ENCODE data around the gene DIO3.

Gene DIO3

DNA sequence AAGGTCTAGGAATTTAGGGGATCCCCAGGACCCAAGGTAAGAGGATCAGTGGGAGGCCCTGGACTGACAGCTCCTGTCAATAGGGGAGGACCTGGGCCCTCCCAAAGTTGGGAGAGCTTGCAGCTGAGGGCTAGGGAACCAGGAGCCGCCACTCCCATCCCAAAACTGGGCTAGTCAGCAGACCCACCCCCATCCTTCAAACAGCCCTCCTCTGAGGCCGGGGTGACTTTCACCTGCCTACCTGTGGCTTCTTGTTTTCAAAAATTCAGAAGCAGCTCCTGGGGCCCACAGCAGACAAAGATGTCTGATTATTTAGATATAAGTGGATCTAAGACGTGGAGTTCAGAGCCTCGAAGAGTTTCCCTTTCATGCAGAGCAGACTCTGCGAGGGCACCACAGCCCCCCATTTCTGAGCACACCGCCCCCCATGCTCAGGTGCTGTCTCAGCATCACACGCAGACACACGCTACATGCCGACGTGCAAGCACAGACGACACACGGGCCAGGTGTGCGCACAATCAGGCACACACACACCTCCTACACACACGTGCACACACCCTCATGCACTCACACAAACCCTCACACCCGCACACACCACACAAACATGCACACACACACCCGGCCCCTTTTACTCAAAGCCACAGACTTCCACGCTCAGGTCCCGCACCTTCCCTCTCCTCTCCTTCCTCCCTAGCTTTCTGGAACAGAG, 21.9 kb downstream of the DIO3 start:
- DNase-seq (ENCODE audit: low read depth in 3 of 3), result no peak

DNA sequence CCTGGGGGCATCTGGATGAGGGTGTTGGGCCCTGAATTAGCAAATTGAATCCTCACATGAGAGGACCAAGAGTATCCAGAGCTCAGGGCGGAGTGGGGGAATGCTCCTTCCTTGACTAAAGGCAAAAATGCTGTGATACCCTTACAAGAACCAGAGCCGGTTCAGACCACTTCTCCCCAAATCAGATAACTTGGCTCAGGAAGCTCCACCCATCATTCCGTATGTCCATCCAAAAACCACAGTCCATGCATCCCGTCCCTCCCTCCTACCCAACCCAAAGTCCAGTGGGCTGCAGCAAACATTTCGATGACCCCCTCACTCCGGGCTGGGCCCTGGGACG, 22.4 kb downstream of the DIO3 start:
- no peak for DNase-seq (ENCODE audit: low read depth in 3 of 3)

DNA sequence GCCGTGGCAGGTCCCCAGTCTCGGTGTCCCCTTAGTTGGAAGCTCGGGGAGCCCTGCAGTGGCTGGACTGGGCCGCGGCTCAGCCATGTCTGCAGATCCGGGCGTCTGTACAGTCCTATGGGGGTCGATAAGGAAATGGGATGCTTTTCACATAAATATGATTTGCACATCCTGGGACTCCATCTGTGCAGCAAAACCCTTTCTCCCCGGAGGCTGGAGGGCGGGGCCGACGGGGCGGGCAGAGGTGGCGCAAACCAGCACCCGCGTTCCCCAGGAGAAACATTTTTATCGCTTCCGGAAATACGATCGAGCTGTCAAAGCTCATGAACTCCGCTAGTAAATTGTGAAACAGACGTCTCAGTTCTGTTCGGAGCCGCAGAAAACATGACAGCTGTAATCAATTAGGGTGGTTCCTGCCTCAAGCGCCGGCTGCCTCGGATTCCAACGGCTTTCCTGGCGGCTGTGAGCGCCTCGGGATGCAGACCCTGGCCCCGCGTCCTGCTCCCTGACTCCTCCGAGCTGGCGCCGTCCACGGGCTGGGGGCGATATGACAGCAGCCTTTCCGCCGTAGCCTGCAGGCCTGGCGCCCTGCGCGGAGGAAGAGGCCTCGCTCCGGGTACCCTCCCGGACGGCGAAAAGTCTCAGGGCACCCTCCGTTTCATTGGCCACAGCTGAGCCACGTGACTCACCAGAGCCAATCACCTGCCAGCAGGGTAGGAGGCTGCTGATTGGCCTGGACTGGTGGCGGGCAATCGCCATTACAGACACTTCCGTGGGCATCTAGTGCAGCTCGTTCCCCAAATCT, 23.0 kb downstream of the DIO3 start:
- DNase-seq (ENCODE audit: low read depth in 3 of 3), result no peak

DNA sequence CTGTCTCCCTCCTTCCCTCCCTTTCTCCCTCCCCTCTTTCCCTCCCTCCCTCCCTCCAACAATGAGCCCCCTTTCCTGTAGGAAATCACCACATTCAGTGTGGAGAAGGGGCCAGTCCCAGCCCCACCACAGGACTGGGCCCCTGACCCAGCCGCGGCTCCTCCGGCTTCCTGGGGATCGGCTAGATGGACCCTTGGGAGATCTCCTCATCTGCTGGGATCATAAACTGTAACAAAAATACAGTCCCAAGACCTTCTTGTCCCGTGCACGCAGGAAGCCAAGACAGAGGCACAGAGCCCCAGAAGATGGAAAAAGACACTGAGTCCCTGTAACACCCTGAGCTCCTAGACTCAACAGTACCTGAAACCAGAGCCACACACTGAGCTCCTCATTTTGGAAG, 23.9 kb downstream of the DIO3 start:
- DNase-seq (ENCODE audit: low read depth in 3 of 3), result no peak

DNA sequence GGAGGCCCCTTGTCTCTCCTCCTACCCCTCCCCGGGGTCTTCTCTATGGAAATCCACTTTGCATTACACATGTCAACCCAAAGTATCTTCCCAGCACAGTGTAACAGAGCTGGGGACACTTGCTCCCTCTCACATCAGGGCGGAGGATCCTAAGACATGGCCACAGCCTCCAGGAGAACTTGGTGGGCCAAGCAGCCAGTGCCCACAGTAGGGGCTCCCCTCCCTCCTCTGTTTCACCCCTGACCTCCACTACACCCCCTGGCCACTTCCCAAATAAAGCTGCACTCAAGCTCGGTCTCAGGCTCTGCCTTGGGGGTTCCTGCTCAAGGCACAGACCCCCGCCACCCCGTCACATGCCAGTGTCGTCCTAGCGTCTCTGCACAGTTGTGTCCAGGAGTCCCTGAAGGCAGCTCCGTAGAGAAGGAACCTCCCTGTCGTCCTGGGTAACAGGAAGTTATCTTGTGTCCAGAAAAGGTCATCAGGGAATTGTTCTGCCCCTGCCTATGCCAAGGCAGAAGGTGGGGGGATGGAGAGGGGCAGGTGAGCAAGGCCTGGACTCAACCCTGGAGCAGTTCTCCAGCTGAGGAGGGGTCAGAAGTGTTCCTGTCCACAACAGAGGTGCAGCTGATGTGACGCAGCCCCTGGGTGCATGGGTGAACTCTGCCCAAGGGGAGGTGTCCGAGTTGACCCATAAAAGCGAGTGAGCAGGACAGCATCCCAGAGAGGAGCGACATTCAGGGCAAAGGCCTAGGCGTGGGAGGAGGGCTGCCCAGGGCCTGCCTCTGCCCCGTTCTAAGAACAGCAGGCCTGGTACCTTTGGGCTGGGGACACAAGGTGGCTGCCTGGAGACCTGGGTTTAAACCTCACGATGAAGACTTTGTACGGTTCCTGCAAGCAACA, 25.5 kb downstream of the DIO3 start:
- no peak for DNase-seq (ENCODE audit: low read depth in 3 of 3)

DNA sequence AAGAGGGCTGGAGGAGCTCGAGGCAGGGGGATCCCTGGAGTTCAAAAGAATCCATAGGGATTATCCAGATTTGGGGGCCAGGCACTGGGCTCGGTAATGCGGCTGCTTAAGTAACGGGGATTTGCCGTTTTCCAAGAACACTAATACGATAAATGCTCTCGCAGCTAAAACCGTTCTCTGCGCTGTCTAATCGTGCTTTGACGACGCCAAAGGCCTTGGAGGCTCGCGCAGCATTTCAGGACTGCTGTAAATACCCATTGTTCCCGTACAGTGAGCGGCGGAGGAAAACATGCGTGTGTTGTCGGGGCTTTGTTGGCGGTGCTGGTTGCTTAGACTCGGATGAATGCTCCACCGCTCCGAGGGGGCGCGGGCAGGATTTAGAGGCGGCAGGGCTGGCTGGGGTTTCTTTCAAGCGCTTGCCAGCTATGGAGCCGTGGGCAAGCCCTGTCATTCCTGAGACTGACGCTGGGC, 26.2 kb downstream of the DIO3 start:
- DNase-seq (ENCODE audit: low read depth in 3 of 3), result no peak

DNA sequence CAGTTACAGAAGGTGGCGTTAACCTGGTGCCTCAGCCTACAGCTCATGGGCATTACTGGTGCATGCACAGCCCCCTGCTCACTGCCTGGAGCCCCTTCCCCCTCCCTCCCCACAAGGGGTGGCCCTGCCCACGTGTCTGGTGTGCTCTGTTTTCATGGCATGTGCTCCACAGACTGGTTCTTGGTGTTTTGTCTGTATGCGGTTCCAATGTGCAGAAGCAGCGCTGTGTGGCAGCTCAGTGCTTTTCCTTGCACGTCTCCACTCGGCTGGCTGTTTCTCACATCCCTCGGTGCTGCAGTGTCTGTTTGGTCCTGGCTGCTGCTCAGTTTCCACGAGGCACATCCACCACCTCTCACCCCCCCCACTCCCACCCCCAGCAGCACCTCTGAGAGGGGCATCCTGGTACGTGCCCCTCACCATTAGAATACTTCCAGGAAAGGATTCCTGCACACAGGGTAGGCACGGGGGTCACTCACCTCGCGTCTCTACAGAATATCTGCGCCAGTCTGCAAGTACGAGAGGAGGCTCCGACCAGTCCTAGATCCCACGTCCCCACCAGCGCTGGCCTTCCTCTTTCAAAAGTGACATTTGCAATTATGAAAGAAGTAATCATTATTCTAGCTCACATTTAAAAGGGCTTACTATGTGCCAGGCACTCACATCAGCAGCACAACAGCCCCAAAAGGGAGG, 27.1 kb downstream of the DIO3 start:
- no peak for DNase-seq (ENCODE audit: low read depth in 3 of 3)

DNA sequence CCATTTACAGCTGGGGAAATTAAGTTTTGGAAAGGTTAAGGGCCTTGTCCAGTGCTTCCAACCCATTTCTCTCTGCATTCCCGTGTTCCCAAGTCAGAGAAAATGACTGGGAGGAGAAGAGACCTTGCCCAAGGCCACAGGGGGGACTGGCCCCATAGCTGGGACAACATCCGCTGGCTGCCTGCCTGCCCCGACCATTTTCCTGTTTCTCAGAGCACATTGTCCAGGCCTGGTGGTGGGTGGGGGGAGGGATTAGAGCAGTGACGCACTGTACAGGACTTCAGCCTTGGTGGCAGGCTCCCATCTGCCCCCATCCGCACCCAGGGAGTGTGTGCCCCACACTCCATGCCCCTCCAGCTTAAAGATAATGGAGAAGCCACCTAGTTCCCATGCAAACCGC, 27.7 kb downstream of the DIO3 start:
- DNase-seq (ENCODE audit: low read depth in 3 of 3), result no peak

DNA sequence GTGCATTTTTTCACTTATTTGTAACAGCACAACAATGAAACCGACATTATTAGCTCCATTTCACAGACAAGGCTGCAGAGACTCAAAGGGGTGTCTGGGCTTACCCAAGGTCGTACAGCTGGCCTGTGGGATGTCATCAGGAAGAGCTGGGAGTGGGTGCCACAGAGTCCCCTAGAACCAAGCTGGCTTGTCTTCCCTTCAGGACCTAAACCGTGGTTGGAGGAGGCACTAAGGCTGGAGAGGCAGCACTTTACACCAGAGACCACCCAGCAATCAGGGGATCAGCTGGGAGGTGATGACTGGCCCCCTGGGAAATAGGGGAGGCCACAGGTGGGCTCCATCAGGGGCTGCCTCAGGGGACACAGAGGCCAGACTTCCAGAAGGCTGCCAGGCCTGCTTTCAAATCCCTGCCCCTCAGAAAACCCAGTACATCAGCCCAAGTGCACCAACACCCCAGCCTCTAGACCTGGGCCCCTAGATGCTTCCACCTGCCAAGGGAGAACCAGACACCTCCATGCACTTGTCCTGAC, 28.3 kb downstream of the DIO3 start:
- DNase-seq (ENCODE audit: low read depth in 3 of 3), result no peak

DNA sequence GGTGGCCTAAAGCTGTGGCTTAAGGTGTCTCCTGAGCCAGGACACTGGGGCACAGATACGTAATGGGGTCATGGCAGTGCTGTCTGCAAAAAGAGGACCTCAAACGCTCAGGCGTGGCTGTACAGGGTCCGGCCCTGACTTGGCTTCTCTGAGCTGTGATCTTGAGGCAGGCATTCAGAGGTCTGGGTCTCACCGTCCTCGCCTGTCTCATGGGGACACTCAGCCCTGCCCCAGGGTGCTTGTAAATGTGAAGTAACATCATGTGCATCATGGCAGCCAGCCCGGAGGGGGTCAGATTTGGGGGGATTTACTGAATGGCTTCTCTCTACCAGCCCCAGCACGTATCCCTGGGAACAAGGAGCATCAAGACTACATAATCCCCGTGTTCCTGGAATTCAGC, 28.8 kb downstream of the DIO3 start:
- DNase-seq (ENCODE audit: low read depth in 3 of 3), result no peak

DNA sequence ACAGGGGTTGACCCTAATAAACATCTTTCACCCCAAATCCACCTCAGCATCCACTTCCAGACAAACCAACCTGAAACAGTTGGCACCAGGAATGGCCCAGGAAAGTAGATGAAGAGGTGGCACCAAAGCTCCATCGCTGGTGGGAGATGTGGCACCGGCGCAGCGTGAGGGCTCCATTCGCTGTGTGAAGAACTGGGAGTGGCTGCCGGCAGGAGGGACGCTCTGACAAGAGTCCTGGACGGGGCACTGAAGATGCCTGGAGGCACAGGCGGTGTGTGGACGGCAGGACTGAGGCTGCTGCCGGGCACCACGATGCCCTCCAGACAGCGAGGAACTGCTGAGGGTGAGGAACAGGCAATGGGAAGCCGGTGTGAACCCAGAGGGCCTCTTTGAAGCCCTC, 29.3 kb downstream of the DIO3 start:
- DNase-seq (ENCODE audit: low read depth in 3 of 3), result no peak

DNA sequence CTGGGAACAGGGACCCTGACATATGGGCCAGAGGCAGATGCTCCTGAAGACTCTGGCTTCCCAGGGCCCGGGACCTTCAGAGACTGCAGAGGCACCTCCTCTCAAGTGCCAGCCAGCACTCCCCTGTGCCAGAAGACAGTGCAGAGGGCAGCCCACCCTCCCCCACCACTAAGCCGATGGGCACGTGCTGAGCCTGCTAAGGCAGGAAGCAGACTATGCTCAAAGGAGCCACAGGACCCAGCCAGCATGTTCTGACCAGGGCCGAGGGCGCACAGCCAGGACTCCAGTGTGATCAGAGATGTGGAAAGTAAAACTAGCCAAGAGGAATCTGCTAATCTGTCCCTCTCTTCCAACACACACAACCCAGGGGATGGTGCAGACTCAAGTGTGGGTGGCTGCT, 29.8 kb downstream of the DIO3 start:
- DNase-seq (ENCODE audit: low read depth in 3 of 3), result no peak

DNA sequence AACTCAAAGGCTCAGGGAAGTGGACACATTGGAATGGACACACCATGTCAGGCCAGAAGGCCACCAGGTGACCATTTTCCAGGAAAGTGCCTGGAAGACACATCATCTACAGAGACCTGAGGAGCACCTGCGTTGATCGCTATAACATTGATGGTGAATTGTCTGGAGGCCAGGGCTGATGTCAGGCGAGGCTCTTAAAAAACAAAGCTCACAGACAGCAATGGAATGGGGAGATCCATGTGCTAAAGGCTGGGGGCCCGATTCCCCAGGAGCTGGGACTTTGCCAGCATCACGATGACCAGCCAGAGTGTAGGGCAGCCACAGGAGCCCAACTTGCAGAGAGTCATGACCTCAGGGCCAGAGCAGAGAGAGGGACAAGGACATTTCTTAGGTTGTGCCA, 30.3 kb downstream of the DIO3 start:
- no peak for DNase-seq (ENCODE audit: low read depth in 3 of 3)

DNA sequence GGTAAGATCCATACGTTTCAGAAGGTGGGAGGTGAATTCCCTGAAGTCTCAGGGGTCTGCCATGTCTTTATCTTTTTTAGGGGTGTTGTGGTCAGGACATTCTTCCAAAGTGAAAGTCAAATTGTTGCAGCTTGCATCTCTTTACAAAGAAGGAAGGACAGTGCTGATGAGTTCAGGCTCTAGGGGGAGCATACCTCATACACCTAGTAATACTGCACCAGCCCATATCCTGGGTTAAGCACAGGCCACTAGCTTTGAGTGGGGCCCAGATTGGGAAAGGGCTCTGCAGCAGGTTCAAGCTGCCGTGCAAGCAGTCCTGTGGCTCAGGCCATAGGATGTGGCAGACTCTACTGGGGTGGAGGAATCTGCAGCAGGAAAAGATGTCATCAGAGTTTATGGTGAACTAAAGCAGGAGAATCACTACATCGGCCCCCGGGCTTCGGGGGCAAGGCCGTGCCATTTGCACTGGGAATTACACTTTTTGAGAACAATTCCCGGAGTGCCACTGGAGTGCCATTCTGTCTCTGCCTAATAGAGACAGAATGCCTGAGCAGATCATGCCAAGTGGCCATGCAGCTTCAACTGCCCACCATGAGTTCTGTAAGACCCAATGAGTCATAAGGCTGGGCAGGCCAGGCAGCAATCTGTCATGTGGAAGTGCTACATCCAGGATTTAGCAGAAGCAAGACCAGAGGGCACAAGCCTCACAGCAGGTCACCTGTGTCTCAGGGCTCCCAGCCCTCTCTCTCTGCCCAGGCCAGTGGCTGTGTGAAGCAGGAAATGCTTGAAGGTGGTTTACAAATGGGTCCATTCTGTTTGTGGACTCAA, 32.3 kb downstream of the DIO3 start:
- no peak for DNase-seq (ENCODE audit: low read depth in 3 of 3)

DNA sequence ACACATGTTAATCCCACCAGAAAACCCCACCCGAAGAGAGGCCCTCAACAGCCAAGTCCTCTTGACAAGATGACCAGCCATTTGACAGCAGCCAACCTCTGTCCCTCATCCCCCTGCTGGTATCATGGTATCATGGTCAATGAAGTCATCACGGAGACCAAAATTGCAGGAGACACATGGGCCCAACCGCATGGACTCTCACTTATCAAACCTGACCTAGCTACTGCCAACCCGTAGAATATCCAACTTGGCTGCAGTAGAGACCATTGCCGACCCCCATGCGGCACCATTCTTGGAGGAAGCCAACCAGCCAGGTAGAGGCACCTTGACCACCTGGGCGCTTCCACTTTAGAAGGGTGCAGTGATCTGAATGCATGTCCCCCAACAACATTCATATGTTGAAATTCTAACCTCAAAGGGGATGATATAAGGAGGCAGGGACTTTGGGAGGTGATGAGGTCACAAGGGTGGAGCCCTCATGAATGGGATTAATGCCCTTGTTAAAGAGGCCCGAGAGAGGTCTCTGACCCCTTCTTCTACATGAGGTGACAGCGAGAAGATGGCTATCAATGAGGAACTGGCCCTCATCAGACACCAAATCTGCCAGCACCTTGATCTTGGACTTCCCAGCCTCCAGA, 33.3 kb downstream of the DIO3 start:
- DNase-seq (ENCODE audit: low read depth in 3 of 3), result no peak

DNA sequence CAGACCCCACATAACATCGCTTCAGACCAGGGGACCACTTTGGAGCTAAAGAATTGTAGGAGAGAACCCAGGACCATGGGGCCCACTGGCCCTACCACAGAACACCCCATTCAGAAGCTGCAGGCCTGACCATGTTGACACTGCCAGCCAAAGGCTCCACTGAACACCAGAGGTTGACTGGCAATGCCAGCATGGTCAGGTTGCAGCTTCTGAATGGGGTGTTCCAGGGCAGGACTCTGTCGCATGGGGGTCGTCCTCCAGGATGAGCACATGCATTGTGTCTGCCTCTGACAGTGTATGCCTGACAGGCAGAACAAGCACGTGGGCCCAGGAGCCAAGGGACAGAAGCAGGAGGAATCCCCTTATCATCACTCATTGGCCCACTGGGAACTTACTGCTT, 34.1 kb downstream of the DIO3 start:
- DNase-seq (ENCODE audit: low read depth in 3 of 3), result no peak

DNA sequence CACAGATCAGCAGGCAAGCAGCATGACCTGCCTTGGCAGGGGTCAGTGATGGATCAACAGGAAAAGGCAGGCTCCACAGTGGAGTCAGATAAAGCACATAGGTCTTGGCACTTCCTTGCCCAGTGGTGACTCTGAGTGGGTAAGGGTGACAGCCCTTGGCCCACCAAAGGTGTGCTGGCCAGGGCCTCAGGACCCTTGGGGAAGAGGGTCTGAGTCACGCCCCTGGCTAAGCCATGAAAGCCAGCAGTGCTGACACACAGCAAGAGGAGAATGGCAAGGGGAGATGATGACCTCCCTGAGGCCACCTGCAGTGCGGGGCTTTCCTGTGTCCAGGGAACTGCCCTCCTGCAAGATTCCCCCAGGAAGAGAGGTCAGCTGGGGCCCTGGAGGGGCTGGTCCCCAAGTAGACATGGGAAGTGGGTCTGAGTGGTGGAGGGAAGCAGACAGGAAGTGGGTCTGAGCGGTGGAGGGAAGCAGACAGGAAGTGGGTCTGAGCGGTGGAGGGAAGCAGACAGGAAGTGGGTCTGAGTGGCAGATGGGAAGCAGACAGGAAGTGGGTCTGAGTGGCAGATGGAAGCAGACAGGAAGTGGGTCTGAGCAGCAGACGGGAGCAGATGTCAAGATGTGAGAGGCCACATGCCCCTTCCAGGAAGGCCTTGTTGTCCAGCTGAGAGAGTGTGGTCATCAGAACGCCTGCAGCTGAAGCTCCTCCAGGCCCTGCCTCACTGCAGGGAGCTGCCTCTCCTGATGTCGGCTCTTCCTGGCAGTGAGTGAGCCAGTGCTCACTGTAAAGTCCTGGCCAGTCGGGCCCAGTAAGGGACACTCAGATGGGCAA, 34.8 kb downstream of the DIO3 start:
- DNase-seq (ENCODE audit: low read depth in 3 of 3), result peak in 2 of 3 experiments; percentile 7 to 9

DNA sequence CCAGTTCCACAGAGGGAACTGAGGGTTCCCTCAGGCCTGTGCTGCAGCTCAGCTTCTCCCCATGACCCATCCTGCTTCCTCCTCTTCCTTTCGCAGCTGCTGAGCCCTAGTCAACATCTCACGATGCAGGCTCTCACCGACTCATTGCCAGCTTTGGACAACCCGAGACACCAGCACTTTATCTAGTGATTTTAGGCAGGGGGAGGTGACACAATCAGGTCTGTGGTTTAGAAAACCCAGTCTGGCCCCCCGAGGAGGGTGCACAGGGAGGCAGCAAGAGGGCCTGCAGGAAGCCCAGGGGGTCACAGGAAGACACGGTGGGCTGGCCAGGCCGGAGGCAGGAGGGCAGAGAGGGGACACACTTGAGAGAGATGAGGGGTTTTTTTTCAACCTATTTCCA, 35.4 kb downstream of the DIO3 start:
- no peak for DNase-seq (ENCODE audit: low read depth in 3 of 3)

DNA sequence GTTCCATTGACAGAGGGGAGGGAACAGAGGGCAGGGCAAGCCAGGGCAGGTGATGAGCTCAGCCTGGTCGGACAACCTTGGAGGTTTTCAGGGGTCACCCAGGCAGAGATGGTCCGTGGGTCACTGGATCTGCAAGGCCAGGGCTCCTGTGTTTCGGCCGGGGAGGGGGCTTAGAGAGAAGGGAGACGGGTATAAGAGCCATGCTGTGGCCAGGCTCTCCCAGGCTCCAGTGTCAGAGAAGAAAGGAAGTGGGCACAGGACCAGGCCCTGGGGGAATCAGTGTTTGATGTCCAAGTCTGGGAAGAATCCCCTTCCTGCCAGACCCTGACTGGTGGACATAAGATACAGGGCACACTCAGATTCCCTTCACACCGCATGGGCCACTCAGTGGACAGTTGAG, 36.9 kb downstream of the DIO3 start:
- DNase-seq (ENCODE audit: low read depth in 3 of 3), result no peak

Data from stimulated activated CD4-positive, alpha-beta T cell treated with anti-CD3 and anti-CD28 coated beads, TNF-alpha, amount 100 ng/mL, for 4 hours (primary cell).